Activated effector memory CD4-positive, alpha-beta T cell treated with anti-CD3 and anti-CD28 coated beads, Interleukin-2, amount 50 U/mL, for 16 hours (primary cell): ENCODE results near the gene DUXB.

Experiments used
- DNase-seq: peaks from one replicate; pipeline ENCODE4 v3.0.0-alpha.2; 2020

DUXB gene

DNA sequence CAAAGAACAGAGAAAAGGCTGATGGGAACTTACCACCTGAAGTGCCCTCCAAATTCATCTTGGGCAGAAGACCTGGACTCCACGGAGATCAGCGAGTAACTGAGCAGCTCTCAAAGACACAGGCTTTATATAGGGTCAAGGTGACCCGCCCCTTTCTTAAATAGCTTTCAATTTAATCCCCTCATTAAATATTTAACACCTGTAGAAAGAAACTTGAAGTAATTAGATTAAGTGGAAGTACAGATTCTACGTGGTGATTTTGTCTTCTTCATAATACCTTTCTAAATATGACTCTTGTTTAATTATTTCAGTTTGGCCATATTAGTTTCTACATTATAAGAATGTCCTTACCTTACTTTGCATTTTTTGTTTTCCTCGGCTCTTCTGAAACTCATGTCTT is at the start of gene DUXB:
DUXB (minus strand) TSS at position 101 of the 400 bp plus-strand sequence; CDS start at position 58, 43 bp downstream.
- DNase-seq: no peak

DNA sequence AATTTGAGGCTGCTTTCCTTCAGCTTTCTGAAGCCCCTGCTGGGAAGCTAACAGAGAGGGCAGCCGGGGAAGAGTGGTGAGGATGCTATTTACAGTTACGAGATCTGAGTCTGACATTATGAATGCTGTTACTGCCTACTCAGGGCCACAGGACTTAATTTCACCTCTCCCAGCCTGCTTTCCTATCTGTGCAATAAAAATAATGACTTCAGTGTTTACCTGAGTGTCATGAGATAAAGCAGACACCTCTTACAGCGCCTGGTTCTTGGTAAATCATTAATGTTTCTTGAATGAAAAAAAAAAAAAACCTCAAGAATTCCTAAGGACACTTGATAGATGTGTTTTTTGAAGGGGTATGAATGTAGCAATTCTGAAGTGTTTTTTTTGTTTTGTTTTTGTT is 49.3 kb upstream of the DUXB start:
- no peak for DNase-seq

- DNase-seq: no peak
Measured at GRCh38 chr16:75746359-75746758, 45.1 kb upstream of the DUXB start.

DNA sequence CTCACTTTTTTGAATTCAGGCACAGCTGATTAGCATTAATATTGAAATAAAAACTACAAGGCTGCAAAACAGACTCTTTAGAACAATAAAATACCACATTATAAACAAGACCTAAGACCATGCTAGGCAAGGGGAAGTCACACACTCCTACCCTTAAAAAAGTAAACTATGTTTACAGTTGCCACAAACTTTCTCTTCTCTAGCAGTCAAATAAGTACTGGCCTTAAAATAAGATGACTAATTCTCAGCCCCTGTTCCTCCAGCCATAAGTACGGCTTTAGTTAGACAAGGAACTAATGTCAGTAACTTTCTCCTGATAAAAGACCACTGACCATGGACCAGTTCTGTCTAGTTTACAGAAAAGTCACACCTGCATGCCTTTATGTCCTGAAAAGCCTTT is 44.6 kb upstream of the DUXB start:
- no peak for DNase-seq

GRCh38 chr16:75745242-75745641 is 44.0 kb upstream of the DUXB start:
- DNase-seq: no peak

DNA sequence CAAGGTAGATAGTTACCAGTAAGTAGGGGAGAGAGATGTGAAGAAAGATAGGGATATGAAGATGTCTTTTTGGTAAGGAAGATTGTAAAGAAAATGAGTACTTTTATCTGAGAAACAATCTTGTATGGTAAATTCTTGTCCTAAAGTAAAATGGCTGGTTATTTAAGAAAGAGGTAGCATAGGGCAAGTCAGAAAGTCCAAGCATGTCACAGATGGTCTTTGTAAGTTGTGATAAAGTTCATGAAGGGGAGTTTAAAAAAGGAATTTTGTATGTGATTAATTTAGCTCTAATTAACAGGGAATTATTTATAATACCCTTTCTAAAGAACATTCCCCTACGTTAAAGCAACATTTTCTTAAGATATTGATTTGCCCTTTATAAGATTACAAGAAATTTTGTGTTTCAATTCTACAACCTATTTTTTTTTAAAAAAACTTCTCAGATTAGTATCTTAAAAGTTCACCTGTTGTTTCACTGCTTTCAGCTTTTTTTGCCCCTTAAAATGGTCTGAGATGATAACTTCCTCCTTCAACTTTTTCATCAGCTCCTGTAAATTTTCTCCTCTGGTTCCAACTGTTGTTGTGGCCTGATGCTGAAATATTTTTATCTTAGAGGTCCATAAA is 41.3 kb upstream of the DUXB start:
- no peak for DNase-seq

DNA sequence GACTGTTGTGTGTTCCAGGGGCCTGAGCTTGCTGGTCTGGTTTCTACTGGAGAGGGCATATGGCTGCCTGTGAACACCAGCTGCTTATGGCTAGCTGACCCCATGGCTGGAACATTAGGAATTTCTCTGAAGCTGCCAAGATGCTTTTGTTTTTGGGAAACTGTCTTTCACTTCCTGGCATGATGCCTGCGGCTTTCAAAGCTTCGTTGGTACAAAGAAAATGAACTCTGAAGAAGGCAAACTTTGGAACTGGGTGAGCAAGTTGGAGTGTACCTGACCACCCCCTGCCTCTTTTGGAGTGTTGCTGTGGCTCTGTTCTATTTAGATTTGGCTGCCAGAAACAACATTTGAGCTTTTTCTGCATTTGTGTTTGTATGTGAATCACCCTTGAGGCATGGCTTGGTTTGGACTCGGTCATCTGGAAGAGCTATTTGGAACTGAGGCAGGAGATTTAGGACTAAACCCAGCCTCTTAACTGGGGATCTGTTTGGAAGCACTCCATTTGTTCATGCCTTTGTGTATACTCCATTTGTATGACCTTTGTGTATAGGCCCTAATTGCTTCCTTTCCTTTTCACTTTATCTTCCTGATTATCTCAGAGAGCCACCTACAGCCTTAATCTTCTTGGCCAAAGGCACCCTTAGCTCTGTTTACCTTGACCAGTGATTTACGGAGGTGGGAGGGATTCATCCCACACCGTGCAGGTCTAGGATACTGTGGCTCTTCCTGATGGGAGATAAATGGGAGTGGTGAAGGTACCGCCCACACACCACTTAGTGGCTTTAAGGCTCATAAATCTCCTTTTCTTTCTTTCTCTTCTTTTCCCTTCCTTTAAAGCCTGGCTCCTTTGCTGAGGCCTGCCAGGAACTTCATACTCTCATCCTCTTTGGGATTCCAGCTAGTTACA is 32.3 kb upstream of the DUXB start:
- no peak for DNase-seq

DNA sequence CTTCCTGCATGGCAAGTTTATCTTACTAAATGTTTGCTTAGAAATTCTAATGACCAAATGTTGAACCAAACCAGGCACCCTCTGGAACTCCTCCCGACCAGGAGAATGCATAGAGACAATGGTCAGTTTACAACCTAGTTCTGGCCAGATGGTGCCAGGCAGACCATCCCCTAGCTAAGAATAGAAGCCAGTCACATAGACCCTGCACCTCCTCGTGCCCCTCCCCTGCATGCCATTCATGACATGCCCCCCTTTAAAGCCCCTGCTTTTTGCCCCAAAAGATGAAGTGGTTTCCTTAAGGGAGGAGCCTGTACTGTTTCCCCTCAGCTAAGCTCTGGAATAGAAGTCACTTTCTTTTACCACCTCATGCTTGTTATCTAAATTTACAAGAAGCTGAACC is 31.6 kb upstream of the DUXB start:
- no peak for DNase-seq

DNA sequence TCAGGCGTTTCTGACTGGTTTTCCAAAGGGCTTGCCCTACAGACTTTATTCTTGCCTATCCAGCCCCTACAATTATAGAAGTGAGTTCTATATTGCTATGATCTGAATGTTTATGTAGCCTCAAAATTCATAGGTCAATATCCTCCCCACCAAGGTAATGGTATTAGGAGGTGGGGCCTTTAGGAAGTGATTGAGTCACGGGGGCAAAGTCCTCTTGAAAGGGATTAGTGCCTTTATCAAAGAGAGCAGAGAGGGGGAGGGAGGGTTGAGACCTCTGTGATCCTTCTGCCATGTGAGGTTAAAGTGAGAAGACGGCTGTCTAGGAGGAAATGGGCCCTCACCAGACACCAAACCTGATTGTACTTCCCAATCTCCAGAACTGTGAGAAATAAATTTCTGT is 26.0 kb upstream of the DUXB start:
- DNase-seq: no peak

DNA sequence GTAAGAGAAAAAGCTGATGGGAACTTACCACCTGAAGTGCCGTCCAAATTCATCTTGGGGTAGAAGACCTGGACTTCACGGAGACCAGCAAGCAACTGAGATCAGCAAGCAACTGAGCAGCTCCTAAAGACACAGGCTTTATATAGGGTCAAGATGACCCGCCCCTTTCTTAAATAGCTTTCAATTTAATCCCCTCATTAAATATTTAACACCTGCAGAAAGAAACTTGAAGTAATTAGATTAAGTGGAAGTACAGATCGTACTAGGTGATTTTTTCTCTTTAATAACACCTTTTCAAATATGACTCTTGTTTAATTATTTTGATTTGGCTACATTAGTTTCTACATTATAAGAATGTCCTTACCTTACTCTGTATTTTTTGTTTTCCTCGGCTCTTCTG is 25.1 kb upstream of the DUXB start, which contains the start of gene CPHXL:
CPHXL (minus strand) TSS at position 101 of the 400 bp plus-strand sequence; CDS start at position 53, 48 bp downstream.
- no peak for DNase-seq

DNA sequence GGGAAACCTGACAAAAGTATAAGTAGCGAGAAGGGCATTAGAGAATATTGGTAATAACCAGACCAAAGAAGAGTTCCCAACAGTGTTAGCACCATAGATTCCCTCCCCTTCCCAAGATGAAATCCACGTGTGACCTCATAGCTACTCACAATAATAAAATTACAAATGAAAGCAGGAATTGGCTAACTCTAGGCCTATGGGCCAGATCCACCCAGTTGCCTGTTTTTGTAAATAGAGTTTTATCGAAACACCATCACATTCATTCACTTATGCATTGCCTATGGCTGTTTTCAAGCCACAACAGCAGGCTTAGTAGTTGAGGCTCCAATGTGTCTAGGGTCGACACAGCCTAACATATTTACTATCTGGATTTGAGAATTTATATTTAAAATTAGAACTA is 17.2 kb upstream of the DUXB start:
- DNase-seq: no peak

GRCh38 chr16:75714661-75715060 is 13.4 kb upstream of the DUXB start:
- DNase-seq: no peak

DNA sequence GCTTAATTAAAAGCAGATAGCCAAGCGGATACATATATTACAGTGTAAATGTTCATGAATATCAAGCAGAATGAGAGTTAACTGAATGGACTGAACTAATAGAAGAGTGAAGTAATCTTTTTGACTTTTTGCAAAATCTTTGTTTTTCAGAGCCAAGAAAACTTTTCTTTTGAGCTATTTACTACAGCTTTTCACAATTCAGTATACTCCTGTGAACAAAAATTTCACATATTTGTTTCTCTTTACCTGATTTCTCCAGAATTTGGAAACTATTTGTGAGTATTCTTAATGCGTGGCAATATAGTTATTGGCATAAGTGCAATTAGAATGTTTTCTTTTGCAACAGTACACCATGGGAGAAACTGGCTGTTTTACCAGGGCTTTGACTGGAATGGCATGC is 9.1 kb upstream of the DUXB start:
- DNase-seq: no peak

GRCh38 chr16:75703306-75703705 is 2.0 kb upstream of the DUXB start:
- no peak for DNase-seq

DNA sequence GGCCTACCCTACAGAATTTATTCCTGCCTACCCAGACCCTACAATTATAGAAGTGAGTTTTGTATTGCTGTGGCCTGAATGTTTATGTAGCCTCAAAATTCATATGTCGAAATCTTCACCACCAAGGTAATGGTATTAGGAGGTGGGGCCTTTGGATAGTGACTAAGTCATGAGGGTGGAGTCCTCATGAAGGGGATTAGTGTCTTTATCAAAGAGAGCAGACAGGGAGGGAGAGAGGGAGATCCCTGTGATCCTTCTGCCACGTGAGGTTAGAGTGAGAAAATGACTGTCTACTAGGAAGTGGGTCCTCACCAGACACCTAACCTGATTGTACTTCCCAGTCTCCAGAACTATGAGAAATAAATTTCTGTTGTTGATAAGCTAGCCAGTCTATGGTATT is 981 bp upstream of the DUXB start:
- no peak for DNase-seq

DNA sequence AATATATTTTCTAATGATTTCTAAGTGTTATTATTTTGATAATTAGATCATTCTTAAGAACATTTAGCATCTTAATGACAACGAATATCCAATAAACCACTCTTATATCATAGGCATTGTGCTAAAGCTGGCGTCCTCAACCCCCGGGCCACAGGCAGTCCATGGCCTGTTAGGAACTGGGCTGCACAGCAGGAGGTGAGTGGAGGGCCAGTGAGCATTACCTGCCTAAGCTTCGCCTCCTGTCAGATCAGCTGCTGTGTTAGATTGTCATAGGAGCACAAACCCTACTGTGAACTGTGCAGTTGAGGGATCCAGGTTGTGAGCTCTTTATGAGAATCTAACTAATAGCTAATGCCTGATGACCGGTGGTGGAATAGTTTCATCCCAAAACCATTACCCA is 3.7 kb downstream of the DUXB start:
- no peak for DNase-seq

DNA sequence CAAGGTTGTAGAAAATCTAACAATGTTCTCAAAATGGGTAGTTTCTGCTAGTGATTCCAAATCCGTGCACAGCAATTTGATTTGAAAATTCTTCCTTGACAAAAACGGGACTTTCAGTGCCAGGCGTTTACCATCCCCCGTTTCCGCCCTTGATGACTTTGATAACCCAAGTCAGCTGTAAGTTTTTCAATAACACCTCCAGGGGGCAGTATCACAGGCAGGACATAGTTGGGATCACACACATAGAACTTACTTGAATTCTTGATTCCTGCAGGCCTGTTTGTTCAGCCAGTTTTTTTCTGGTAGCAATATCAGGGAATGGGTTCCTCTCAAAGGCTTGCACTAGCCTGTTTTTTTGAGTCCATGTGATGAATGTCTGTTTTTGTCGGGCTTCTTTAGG is 5.6 kb downstream of the DUXB start:
- DNase-seq: no peak

DNA sequence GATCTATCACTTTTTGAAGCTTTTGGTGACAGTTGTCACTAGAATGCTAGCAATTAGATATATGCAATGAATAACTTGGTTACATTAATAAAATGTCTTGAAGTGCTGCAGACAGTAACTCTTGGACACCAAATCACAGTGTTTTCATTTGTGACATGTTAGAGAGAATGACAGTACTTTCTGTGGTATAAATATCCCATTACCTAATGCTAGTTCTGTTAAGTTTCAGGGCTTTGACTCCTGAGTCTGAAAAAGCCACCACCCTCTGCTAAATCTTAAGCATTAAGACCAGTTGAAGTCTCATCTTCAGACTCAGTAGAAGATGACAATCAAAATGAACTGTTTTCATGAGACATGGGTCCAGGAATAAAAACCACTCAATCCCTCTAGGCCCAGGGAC is 13.9 kb downstream of the DUXB start:
- DNase-seq: no peak

DNA sequence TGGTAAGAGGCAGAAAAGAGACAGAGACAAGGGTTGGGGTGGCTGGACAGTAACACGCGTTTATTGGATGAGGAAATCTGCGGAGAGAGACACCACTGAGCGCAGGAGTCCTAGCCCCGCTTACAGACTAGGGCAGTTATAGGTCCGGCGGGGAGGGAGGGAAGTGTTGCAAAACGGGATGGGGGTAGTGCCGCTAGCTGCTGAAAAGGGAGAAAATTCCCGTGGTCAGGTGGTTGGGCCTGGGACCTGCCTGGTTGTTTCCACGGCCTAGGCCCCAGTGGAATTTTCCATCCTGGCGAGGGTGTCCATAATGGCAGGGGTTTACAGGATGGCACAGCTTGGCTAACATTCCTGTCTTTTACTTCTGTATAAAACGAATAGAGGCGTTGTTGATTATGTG is 19.0 kb downstream of the DUXB start:
- DNase-seq: no peak

DNA sequence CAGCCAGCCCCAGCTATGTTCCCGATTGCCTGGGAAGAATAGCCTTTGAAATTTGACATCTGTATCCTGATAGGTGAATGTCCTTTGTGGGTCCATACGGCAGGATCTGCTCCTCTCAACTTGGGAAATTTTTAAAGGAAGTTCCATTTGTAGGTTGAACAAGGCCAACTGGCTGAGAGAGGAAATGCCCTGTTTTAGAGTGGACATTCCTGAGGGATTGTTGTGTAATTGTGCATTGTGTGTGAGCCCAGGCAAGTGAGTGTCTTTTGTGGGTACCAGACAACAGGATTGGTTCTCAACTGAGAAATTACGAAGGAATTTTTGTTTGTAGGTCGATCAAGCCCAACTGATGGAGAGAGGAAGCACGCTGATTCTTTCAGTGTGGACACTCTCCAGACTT is 21.9 kb downstream of the DUXB start:
- no peak for DNase-seq

DNA sequence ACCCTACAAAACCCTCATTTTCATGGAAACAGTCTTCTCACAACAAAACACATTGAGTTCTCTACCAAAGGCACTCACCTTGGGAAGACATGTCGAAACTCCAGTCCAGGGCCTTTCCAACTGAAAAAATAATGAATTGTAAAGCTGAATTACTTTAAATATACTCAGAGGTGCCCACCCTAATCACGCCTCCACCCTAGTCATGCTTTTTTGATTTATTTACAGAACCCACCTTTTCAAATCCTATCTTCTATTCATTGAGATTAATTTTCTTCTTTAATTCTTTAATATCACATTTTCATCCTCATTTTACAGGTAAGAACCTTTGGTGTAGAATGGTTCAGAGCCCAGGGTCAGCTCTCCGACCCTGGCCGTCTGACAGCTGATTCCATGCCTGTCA is 24.4 kb downstream of the DUXB start, which contains the start of gene CPHXL2:
CPHXL2 (minus strand) TSS at position 101 of the 400 bp plus-strand sequence; CDS start at position 91, 10 bp downstream.
- DNase-seq: no peak

GRCh38 chr16:75667503-75667902 is 33.8 kb downstream of the DUXB start:
- DNase-seq: no peak

DNA sequence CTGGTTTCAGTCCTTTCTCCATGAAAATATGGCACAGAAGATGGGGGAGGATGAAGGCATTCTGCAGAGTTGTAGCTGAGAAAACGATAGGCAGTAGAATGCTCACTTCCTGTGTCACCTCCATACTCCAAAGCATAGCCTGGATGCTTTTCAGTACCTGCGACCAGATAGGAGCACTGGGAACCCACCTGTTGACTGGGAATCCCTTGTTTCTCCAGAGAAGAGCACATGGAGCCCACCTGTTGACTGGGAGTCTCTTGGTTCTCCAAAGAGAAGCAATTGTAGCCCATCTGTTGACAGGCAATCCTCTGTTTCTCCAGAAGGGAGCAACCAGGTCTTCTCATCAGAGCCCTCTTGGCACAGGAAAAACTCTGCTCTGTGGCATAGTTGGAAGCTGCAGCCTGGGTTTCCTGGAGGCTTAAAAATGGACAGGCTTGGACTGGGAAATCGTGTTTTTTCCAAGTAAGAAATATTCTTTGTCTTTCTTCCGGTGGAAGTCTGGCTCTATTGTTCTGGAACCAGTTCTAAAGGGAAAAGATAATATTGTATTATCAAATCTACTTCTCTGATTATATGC is 40.4 kb downstream of the DUXB start:
- no peak for DNase-seq

GRCh38 chr16:75660321-75660720 is 40.9 kb downstream of the DUXB start:
- no peak for DNase-seq
